Muscle of arm (tissue), 14 donors: ENCODE measurements around the gene LDAH. TPM values are rescaled to one million over a fixed set of nuclear protein-coding genes. Genes with fewer than 3 reads are reported as not detected.

Source experiments
- DNase-seq: peaks from one replicate; pipeline ENCODE4 v3.0.0-alpha.2; 2013
- long read RNA-seq, 11 donors: transcript quantifications; one replicate each; lab custom pipeline, GENCODE V29; 2026
- polyA plus RNA-seq, 12 donors: library from polyadenylated mRNA; unstranded; fragments of 120-200 nt; gene quantifications; one replicate each; pipeline ENCODE4 v1.2.1, GENCODE V29; 2013; ENCODE audit not compliant: insufficient read length in 12 of 12

Gene LDAH
- polyA plus RNA-seq = 10 to 100 TPM in 9 of 12 donors, 1 to 10 TPM in 2, not detected in 1; 8.4 to 18.4 (median 10.8) TPM
- long read RNA-seq, donor 1, partial matches to known transcripts = 0 of 3 reads
- long read RNA-seq, donor 1, other reads (novel, unspliced or antisense) = 0 of 3 reads
- long read RNA-seq, donor 2, partial matches to known transcripts = 0 of 2 reads
- long read RNA-seq, donor 2, other reads (novel, unspliced or antisense) = 0 of 2 reads
- long read RNA-seq, donor 3, partial matches to known transcripts = 0 of 2 reads
- long read RNA-seq, donor 3, other reads (novel, unspliced or antisense) = 0 of 2 reads
- long read RNA-seq, donor 4, partial matches to known transcripts = 0 of 1 reads
- long read RNA-seq, donor 4, other reads (novel, unspliced or antisense) = 0 of 1 reads
- long read RNA-seq, donor 5, partial matches to known transcripts = 0 of 4 reads
- long read RNA-seq, donor 5, other reads (novel, unspliced or antisense) = 0 of 4 reads
- long read RNA-seq, donor 6, partial matches to known transcripts = 0 of 1 reads
- long read RNA-seq, donor 6, other reads (novel, unspliced or antisense) = 0 of 1 reads
- long read RNA-seq, donor 7, partial matches to known transcripts = 0 of 2 reads
- long read RNA-seq, donor 7, other reads (novel, unspliced or antisense) = 0 of 2 reads
- long read RNA-seq, donor 8, partial matches to known transcripts = 0 of 1 reads
- long read RNA-seq, donor 8, other reads (novel, unspliced or antisense) = 0 of 1 reads
- long read RNA-seq, donor 9, partial matches to known transcripts = 0 of 1 reads
- long read RNA-seq, donor 9, other reads (novel, unspliced or antisense) = 0 of 1 reads
- long read RNA-seq, donor 10, partial matches to known transcripts = 0 of 1 reads
- long read RNA-seq, donor 10, other reads (novel, unspliced or antisense) = 0 of 1 reads
- long read RNA-seq, donor 11, partial matches to known transcripts = 0 of 3 reads
- long read RNA-seq, donor 11, other reads (novel, unspliced or antisense) = 0 of 3 reads

DNA sequence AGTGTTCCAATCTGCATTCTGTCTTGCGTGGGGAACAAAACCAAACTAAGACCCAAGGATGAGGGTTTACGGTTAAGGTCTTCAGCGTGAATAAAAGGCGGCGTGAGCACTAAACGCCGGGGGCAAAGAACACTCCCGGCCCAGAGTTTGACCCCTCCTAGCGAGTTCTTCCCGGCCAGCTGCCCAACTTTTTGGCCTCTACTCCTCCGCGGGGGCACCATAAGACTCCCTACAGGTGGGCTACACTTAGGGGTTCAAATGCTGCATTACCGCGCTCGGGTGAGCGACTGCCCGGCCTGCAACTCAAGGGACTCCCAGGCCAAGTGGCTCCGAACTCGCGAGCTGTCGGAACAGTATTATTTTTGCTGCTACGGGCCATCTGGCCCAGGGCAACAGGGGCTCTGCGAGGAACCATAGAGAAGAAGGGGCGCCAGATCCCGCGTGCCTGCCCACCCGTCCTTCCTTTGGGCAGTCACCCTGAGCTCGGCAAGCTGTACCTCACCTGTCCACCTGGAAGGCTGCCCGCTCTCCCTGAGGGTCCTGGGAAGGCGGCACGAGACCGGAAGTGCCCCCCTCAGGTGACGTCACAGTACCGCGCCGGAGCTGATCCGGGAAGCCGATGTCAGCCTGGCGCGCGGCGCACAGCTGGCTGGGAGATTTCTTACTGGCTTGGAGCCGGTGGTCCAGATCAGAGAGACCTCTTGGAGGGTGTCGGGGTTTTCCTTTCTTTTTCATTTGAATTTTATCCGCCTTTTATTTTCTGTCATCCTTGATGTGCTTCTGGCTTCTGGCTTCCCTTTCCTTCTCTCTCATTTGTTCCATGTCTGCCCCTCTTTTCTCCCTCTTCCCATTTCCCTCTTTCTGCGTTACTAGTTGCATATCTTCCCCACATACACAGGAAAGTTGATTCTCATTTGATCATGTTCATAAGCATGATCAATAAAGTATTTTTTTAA lies at the start of gene LDAH:
LDAH (minus strand) TSS at position 567 of the 956 bp plus-strand sequence. CDS start 21,638 bp downstream, outside the sequence.
- peak; percentile 95 for DNase-seq

- DNase-seq = no peak
These were observed 45.5 kb upstream of the LDAH start for GRCh38 chr2:20868377-20868776.

DNA sequence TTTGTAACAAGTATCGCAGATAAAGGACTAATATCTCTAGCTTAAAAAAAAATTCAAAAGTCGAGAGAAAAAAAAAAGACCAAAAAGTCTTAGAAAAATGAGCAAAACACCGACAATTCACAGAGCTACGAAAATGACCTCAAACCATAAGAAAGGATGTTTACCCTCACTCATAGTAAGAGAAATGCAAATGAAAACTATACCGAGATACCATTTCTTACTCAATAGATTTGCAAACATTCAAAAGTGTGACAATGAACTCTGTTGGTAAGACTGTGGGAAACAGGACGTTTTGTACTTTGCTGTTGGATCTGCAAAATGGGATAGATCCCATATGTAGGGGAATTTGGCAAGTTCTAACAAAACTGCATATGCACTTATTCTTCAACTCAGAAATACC lies 39.9 kb upstream of the LDAH start:
- DNase-seq = no peak

DNA sequence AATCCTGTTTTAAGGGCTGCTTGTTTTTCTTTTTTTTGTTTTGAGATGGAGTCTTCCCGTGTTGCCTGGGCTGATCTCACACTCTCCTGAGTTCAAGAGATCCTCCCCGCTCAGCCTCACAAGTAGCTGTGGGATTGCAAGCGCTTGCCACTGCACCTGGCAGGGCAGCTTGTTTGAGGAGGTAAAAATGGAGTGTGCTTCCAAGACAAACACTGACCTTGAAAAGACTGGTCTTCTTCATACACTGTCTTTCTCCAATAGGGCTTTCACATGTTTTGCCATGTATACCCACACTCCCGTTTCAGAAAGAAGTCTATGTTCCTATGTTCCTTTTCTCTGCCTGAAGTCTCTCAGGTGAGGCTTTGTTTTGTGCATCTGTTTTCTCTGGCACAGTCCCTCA lies 32.6 kb upstream of the LDAH start:
- DNase-seq = no peak

GRCh38 chr2:20852670-20853069 lies 29.8 kb upstream of the LDAH start:
- no peak for DNase-seq

- no peak for DNase-seq
These were observed 29.2 kb upstream of the LDAH start for GRCh38 chr2:20852139-20852538.

- DNase-seq = no peak
These were observed 21.3 kb upstream of the LDAH start for GRCh38 chr2:20844246-20844645.

DNA sequence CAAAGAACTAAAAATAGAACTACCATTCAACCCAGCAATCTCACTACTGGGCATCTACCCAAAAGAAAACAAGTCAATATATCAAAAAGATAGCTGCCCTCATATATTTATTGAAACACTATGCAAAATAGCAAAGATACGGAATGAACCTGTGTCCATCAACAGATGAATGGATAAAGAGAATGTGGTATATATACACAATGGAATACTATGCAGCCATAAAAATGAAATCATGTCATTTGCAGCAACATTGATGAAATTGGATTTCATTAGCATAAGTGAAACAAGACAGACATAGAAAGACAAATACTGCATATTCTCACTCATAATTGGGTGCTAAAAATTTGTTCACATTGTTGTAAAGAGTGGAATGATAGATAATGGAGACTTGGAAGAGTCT lies 16.2 kb upstream of the LDAH start:
- no peak for DNase-seq

DNA sequence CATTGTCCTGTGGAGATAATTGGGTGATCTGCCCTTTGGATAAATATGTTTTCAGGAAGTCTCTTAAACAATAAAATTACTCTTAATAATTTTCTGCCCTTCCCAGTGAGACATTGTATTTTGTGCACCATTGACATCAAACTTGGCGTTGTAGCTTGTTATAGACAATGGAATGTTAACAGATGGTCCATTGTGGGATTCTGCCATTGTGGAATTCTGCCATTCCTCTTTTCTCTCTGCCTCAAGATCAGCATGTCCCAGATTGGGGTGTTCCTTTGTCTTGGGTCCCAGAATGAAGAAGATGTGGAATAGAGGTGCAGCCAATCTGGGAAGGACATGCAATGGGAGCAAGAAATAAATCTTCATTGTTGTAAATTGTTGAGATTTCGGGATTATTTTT lies 15.1 kb upstream of the LDAH start:
- no peak for DNase-seq

GRCh38 chr2:20836521-20836920 lies 13.6 kb upstream of the LDAH start:
- DNase-seq = no peak

DNA sequence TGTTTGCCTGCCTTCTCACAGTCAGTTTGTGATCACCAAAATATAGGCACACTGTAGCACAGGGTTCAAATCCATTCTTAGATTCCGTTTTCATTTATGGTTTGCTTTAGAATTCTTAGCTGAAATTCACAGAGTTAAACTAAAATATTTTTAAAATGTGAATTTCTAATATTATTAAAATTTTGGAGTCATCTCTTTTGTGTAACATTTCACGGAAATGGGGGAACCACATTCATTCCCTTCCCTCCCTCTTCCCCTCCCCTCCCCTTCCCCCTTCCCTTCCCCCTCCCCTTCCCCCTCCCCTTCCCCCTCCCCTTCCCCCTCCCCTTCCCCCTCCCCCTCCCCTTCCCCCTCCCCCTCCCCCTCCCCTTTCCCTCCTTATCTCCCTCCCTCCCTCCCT lies 11.4 kb upstream of the LDAH start:
- DNase-seq = no peak

- DNase-seq = no peak
These were observed 9.7 kb upstream of the LDAH start for GRCh38 chr2:20832606-20833005.

GRCh38 chr2:20829861-20830260 lies 7.0 kb upstream of the LDAH start:
- DNase-seq = no peak

GRCh38 chr2:20823917-20824316 lies 1.0 kb upstream of the LDAH start:
- DNase-seq = no peak

- DNase-seq = no peak
These were observed 4.1 kb downstream of the LDAH start for GRCh38 chr2:20818820-20819219.

GRCh38 chr2:20815216-20815615 lies 7.7 kb downstream of the LDAH start:
- DNase-seq = no peak

DNA sequence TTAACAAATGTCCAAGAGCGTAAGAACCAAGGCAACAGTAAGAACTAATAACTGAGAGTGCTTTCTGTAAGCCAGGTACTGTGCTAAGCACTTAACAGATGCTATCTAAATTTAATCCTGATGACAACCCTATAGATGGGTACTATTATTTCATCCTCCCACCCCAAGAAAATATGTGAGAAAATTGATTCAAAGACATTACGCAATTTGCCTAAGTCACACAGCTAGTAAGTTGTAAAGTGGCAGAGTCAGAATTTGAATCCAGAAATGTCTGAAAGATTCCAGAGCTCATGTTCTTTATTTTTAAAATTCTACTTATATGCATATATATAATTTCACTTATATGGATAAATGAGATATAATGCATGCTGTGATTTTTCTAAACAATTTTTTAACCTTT lies 10.1 kb downstream of the LDAH start:
- DNase-seq = no peak

GRCh38 chr2:20806286-20806685 lies 16.6 kb downstream of the LDAH start:
- DNase-seq = no peak

DNA sequence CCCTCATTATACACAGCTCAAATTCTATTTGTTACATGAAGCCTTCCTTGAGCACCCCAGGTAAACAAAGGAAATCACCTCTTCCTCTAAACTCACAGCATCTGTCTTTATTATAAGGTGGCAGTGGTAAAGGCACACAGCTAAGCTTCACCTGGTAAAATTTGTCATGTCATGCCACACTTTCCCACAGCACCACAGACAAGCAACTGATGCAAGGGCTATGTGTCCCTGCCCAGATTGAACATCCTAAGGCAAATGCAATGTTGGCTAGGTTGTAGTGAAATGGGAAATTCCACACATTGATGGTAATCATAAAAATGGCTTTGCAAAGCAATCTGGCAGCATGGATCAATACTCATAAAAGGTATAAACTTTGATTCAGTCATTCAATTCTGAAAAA lies 18.9 kb downstream of the LDAH start:
- no peak for DNase-seq

- DNase-seq = no peak
These were observed 19.6 kb downstream of the LDAH start for GRCh38 chr2:20803226-20803682.

- DNase-seq = no peak
These were observed 25.8 kb downstream of the LDAH start for GRCh38 chr2:20797096-20797495.
